ENCODE measurements around the gene VMP1. TPM values are rescaled to one million over a fixed set of nuclear protein-coding genes. Genes with fewer than 3 reads are reported as not detected.

Gene VMP1
- total and polyA plus RNA-seq, 2 of the 13 experiments (the other 11 are each of a cell fraction or from before 2014, with no cell fraction given): 186 to 271 TPM

GRCh38 chr17:59853168-59853918 is 145.9 kb downstream of the VMP1 start (continued):
- no peak; the same call in 1 of the 2 replicates for TF ChIP-seq ZNF839 (CRISPR knock-in tag; IDR thresholded peaks at IDR 0.05; ENCODE audit: borderline replicate concordance)
- no peak for TF ChIP-seq ZNF883 (CRISPR knock-in tag; IDR thresholded peaks at IDR 0.05; ENCODE audit: not compliant biosample characterization)
- peak; percentile 92 for TF ChIP-seq JUN (CRISPR knock-in tag; IDR thresholded peaks at IDR 0.05)
- TF ChIP-seq ZNF816 (CRISPR knock-in tag; IDR thresholded peaks at IDR 0.05; ENCODE audit: borderline replicate concordance): peak; percentile 72; the same call in 1 of the 2 replicates
- TF ChIP-seq ZNF775 (CRISPR knock-in tag; IDR thresholded peaks at IDR 0.05; ENCODE audit: borderline replicate concordance): no peak
- peak; percentile 93 for TF ChIP-seq KDM3A (CRISPR knock-in tag; IDR thresholded peaks at IDR 0.05; ENCODE audit: low read depth)
- peak; percentile 99 for TF ChIP-seq PPARG (CRISPR knock-in tag; conservative IDR thresholded peaks at IDR 0.05)
- peak; percentile 43 for TF ChIP-seq ZFY (CRISPR knock-in tag; IDR thresholded peaks at IDR 0.05)
- peak; percentile 95 for TF ChIP-seq MLXIP (CRISPR knock-in tag; IDR thresholded peaks at IDR 0.05; ENCODE audit: borderline replicate concordance)
- TF ChIP-seq ZNF7 (CRISPR knock-in tag; IDR thresholded peaks at IDR 0.05): peak; percentile 27; the same call in 1 of the 2 replicates
- peak; percentile 84 for TF ChIP-seq HMG20A (CRISPR knock-in tag; IDR thresholded peaks at IDR 0.05; ENCODE audit: borderline replicate concordance)
- TF ChIP-seq TGIF2 (CRISPR knock-in tag; IDR thresholded peaks at IDR 0.05): peak; percentile 87
- no peak for TF ChIP-seq CREB1 (IDR thresholded peaks at IDR 0.05)
- TF ChIP-seq CREB1 (CRISPR knock-in tag; IDR thresholded peaks at IDR 0.05): peak; percentile 79
- TF ChIP-seq PITX1 (CRISPR knock-in tag; IDR thresholded peaks at IDR 0.05): peak; percentile 91
